Measurements from ENCODE around the gene ALK. TPM values are rescaled to one million over a fixed set of nuclear protein-coding genes. Genes with fewer than 3 reads are reported as not detected.

Gene ALK
- total and polyA plus RNA-seq, 10 of the 15 experiments (the other 5 are each of a cell fraction or from before 2014, with no cell fraction given): 0.11 TPM; not detected in 9

GRCh38 chr2:29583104-29583503 is 338.3 kb downstream of the ALK start (continued):
- TF ChIP-seq E4F1 (IDR thresholded peaks at IDR 0.05; ENCODE audit: borderline replicate concordance, partially characterized antibody) (no peak), ZBTB33 (IDR thresholded peaks at IDR 0.05) (no peak), EZH2 (IDR thresholded peaks at IDR 0.05; ENCODE audit: borderline replicate concordance, control insufficient read depth, low read depth, low read length) (no peak), EED (IDR thresholded peaks at IDR 0.05; ENCODE audit: low read depth) (no peak), IRF3 (IDR thresholded peaks at IDR 0.05) (no peak), E2F4 (IDR thresholded peaks at IDR 0.05; ENCODE audit: low read depth, low read length) (no peak), CEBPB (IDR thresholded peaks at IDR 0.05; ENCODE audit: borderline replicate concordance in 1 of 2, low read depth in 2 of 2, low read length in 2 of 2) (peak in 1 of 2 experiments; percentile 36; a peak in 1 of 4 replicates), IRF4 (IDR thresholded peaks at IDR 0.05; ENCODE audit: low read depth, low read length) (0 out of 2 replicates have a peak, but pooled peaks have one; percentile 32), ESRRA (IDR thresholded peaks at IDR 0.05; ENCODE audit: low read length) (no peak), ZNF24 (IDR thresholded peaks at IDR 0.05) (no peak), NFYA (IDR thresholded peaks at IDR 0.05; ENCODE audit: borderline replicate concordance, low read depth, low read length) (no peak), ATF2 (IDR thresholded peaks at IDR 0.05; ENCODE audit: low read length) (peak; percentile 46; the same call in 1 of the 2 replicates)

Data from GM12878 (cell line).